Uterine smooth muscle cell (primary cell): Measurements from ENCODE around the gene WDR64. TPM values are rescaled to one million over a fixed set of nuclear protein-coding genes. Genes with fewer than 3 reads are reported as not detected.

Source experiments
- total RNA-seq: library from RNA; depleted of rRNA; stranded (reverse); fragments of >200 nt; gene quantifications from 2 replicates; pipeline ENCODE4 v1.2.3, GENCODE V29; 2014

The WDR64 gene
- not detected in 2 replicates for total RNA-seq

DNA sequence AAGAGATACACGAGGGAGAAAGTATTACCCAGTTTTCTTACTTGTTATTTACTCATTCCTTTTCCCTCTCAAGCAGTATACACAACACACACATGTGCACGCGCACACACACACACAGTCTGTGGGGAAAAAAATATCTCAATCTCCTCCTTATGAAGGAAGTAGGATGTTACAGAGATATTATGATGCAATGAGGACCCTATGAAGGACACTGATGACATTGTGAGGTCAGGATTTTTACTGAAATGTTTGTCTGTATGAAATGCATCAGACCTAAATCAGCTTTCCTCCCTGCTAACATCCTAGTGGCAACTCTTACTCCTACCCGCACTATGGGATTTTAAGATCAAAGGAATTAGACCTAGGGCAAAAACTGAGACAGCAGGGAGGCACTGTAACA is at the start of gene WDR64:
WDR64 (plus strand) TSS at position 270 of the 400 bp plus-strand sequence. CDS start 204 bp downstream, outside the sequence.

DNA sequence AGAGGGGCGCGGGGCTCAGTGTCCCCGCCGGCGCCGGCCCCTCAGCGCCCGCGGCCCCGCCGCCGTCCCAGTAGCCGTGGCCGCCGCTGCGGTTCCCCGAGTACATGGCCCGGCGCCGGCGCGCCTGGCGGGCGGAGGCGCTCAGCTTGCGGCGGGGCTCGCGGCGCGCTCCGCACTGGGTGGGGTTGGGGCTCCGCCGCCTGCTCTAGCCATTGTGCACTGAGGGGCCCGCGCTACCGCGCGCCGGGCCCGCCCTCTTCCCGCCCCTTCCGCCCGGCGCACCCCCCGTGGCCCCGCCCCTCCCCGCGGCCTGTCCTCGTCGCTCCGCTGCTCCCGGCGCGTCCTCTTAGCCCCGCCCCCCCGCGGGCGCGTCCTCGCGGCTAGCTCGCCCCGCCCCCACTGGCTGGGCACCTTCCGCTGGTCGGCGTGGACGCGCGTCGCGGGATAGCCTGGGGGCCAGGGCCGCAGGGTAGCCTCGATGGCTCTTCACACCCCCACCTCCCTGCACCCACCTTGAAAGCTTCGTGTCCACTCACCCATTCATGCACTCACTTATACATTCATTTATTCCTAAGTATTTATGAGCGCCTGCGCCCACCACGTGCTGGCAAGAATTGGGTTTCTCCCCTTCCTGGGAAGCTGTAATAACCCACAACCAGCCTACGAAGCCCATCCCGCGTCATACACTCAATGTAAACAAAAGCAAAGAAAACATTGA is 11.8 kb upstream of the WDR64 start, which contains the start of the genes CHML and OPN3:
CHML (minus strand) TSS at position 221 of the 718 bp plus-strand sequence. CDS start 4,603 bp downstream, outside the sequence.
OPN3 (minus strand) TSS at position 221 of the 718 bp plus-strand sequence; CDS start at position 106, 115 bp downstream.

DNA sequence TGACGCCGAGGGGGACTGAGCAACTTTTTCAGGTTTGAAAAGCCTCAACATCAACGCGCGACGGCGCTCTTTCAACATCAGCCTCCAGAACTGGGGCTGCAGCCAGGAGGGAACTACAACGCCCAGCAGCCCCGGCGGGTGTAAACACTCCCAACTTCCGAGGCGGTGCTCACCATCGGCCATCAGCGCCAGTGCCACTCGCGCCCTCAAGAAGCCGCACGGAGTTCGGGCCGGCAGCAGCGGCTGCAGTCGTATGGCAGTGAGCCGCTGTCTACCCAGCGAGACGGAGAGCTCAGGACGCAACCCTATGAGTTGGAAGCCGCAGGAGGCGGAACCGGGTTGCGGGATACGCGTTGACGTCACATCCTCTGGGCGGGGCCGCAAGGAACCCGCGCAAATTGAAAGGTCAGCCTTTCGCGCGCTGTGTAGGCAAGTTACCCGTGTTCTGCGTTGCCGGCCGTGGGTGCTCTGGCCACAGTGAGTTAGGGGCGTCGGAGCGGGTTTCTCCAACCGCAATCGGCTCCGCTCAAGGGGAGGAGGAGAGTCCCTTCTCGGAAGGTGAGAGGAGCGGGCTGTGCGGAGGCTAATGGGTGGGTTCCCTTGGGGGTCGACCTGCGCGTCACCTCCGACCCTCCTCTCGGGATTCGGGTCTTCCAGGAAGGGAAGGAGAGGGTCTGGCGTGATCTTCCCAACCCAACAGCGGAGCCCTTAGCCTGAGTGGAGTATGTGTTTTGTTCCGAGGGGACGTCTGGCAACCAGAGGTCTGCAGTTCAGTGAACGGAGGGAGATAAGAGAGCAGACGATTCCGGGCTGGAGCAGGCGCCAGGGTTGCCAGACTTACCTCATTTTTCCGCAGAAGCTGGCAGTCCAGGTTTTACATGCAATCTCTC is 196.0 kb downstream of the WDR64 start, which contains the start of gene EXO1:
EXO1 (plus strand) TSS at position 409 of the 890 bp plus-strand sequence. CDS start 2,222 bp downstream, outside the sequence.

Other genes starting within 250 kb of the WDR64 start
- 88.1 and 153 TPM in 2 replicates for gene FH, start 132.5 kb upstream of the WDR64 start, total RNA-seq
- gene KMO, start 119.9 kb upstream of the WDR64 start, total RNA-seq: under 0.01 TPM in 1 of 2 replicates, not detected in the other
- 13.4 and 20.4 TPM in 2 replicates for gene CHML, start 11.9 kb upstream of the WDR64 start, total RNA-seq
- gene OPN3, start 11.9 kb upstream of the WDR64 start, total RNA-seq: 13.2 and 16.4 TPM in 2 replicates
- gene EXO1, start 195.9 kb downstream of the WDR64 start, total RNA-seq: 6.2 and 22.9 TPM in 2 replicates